ENCODE data around the gene TOP2A.

Gene TOP2A

DNA sequence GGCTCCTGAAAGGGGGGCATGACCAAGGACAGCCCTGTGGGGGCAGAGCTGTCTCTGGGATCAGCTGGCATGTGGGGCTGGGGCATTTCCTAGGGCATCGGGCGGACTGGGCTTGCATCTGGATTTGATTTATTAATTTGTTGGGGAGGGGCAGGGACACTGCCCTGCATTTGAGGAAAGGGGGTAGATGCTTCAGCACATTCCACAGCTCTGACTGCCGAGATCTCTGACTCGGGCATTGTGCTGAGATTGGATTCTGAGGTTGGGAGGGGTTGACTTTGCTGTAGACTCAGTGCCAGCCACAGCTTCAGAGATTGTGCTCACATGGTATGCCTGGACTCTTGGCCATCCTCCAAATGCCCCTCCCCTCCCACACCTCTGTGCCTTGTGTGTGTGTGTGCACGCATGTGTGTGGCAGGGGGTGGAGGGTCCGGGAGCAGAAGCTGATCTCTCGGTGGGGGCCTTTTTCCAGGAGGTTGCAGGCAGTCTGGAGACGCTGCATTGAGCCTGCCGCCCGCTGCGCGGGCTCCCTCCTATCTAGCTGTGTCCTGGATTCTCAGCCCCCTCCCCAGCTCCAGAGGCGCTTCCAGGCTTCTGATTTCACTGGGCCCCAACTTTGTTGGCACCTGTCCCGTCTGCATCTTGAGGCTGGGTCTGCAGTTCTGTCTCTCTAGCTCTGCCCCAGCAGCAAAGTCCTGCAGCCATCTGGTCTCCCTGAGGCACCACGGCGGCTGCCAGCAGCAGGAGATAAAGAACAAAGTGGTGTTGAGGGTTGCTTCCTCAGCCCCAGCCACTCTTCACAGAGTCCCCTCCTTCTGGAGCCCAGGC, 40.5 kb upstream of the TOP2A start:
- TF ChIP-seq CTCF (IDR thresholded peaks at IDR 0.05; ENCODE audit: extremely low read depth, missing control alignments) = no peak

DNA sequence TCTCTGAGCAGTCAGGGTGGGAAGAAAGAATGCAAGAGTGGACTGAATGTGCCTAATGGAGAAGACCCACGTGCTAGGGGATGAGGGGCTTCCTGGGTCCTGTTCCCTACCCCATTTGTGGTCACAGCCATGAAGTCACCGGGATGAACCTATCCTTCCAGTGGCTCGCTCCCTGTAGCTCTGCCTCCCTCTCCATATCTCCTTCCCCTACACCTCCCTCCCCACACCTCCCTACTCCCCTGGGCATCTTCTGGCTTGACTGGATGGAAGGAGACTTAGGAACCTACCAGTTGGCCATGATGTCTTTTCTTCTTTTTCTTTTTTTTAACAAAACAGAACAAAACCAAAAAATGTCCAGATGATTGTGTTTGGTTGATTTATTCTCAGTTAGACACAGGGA, 39.7 kb upstream of the TOP2A start:
- no peak for DNase-seq (ENCODE audit: low spot score)
- no peak for TF ChIP-seq CTCF (IDR thresholded peaks at IDR 0.05; ENCODE audit: extremely low read depth, missing control alignments)

More for the DNA sequence above, 40.5 kb upstream of the TOP2A start:
- DNase-seq (ENCODE audit: low spot score) = no peak

- no peak for DNase-seq (ENCODE audit: low spot score)
- TF ChIP-seq CTCF (IDR thresholded peaks at IDR 0.05; ENCODE audit: extremely low read depth, missing control alignments) = no peak
These were observed 38.8 kb upstream of the TOP2A start for GRCh38 chr17:40456396-40456951.

GRCh38 chr17:40454613-40454995, 36.9 kb upstream of the TOP2A start:
- no peak for TF ChIP-seq CTCF (IDR thresholded peaks at IDR 0.05; ENCODE audit: extremely low read depth, missing control alignments)
- DNase-seq (ENCODE audit: low spot score) = no peak

GRCh38 chr17:40453881-40454612, 36.4 kb upstream of the TOP2A start:
- no peak for TF ChIP-seq CTCF (IDR thresholded peaks at IDR 0.05; ENCODE audit: extremely low read depth, missing control alignments)
- DNase-seq (ENCODE audit: low spot score) = no peak

DNA sequence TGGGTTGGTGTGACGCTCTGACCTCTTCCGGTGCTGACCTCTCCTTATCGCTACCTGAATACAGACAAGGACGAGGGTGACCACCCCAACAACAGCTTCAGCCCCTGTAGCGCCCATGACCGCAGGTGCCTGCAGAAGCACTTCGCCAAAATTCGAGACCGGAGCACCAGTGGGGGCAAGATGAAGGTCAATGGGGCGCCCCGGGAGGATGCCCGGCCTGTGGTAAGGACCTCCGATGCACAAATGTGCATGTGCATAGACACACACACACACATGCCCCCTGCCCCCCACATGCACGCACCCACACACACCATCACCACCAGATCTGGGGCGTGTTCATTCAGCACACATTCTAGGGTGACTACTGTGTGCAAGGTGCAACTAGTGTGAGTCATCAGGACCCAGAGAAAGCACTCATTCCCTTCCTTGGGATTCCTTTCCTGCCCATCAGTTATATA, 35.3 kb upstream of the TOP2A start:
- DNase-seq (ENCODE audit: low spot score) = no peak
- TF ChIP-seq CTCF (IDR thresholded peaks at IDR 0.05; ENCODE audit: extremely low read depth, missing control alignments) = no peak
